Measurements from ENCODE around the gene LRP1-AS. TPM values are rescaled to one million over a fixed set of nuclear protein-coding genes. Genes with fewer than 3 reads are reported as not detected.

The LRP1-AS gene
- total RNA-seq, 1 experiment from 2014 or later = not detected

- no peak for DNase-seq (ENCODE audit: low read depth)
Observed at GRCh38 chr12:57160741-57161140, 13.3 kb upstream of the LRP1-AS start.

GRCh38 chr12:57160040-57160439, 12.6 kb upstream of the LRP1-AS start:
- DNase-seq (ENCODE audit: low read depth) = no peak

- no peak for DNase-seq (ENCODE audit: low read depth)
Observed at GRCh38 chr12:57159311-57159710, 11.9 kb upstream of the LRP1-AS start.

GRCh38 chr12:57158665-57159064, 11.2 kb upstream of the LRP1-AS start:
- no peak for DNase-seq (ENCODE audit: low read depth)

GRCh38 chr12:57158186-57158585, 10.8 kb upstream of the LRP1-AS start:
- no peak for DNase-seq (ENCODE audit: low read depth)

- DNase-seq (ENCODE audit: low read depth) = no peak
Observed at GRCh38 chr12:57157588-57158173, 10.3 kb upstream of the LRP1-AS start.

GRCh38 chr12:57156701-57157403, 9.4 kb upstream of the LRP1-AS start:
- no peak for DNase-seq (ENCODE audit: low read depth)

GRCh38 chr12:57154804-57155434, 7.5 kb upstream of the LRP1-AS start:
- DNase-seq (ENCODE audit: low read depth) = no peak

- DNase-seq (ENCODE audit: low read depth) = no peak
Observed at GRCh38 chr12:57154076-57154475, 6.7 kb upstream of the LRP1-AS start.

- no peak for DNase-seq (ENCODE audit: low read depth)
Observed at GRCh38 chr12:57153415-57153997, 6.1 kb upstream of the LRP1-AS start.

- no peak for DNase-seq (ENCODE audit: low read depth)
Observed at GRCh38 chr12:57152639-57153038, 5.2 kb upstream of the LRP1-AS start.

GRCh38 chr12:57151741-57152630, 4.6 kb upstream of the LRP1-AS start:
- DNase-seq (ENCODE audit: low read depth) = peak; percentile 68

- no peak for DNase-seq (ENCODE audit: low read depth)
Observed at GRCh38 chr12:57150400-57151000, 3.1 kb upstream of the LRP1-AS start.

GRCh38 chr12:57149245-57149900, 2.0 kb upstream of the LRP1-AS start:
- DNase-seq (ENCODE audit: low read depth) = no peak

GRCh38 chr12:57148469-57149244, 1.2 kb upstream of the LRP1-AS start:
- no peak for DNase-seq (ENCODE audit: low read depth)

GRCh38 chr12:57146092-57146491, 1.3 kb downstream of the LRP1-AS start:
- DNase-seq (ENCODE audit: low read depth) = no peak

- DNase-seq (ENCODE audit: low read depth) = no peak
Observed at GRCh38 chr12:57145460-57146059, 1.9 kb downstream of the LRP1-AS start.

- DNase-seq (ENCODE audit: low read depth) = no peak
Observed at GRCh38 chr12:57143454-57143853, 4.0 kb downstream of the LRP1-AS start.

- no peak for DNase-seq (ENCODE audit: low read depth)
Observed at GRCh38 chr12:57142727-57143126, 4.7 kb downstream of the LRP1-AS start.

GRCh38 chr12:57142121-57142520, 5.3 kb downstream of the LRP1-AS start:
- no peak for DNase-seq (ENCODE audit: low read depth)

Data from Daoy (cell line).